Fibroblast of lung (primary cell): ENCODE results near the gene TMEM256. TPM values are rescaled to one million over a fixed set of nuclear protein-coding genes. Genes with fewer than 3 reads are reported as not detected.

Experiments
- DNase-seq, 2 donors: peaks; one replicate each; pipeline versions ENCODE4 v3.0.0 to v3.0.0-alpha.2; 2010; ENCODE audit warnings: low read depth in 2 of 2
- H2AFZ ChIP-seq: 2 replicates; pipeline ENCODE4 v1.5.1; 2012; ENCODE audit warnings: low read length, control low read depth, inconsistent platforms
- H3K27ac ChIP-seq: 2 replicates; pipeline ENCODE4 v1.5.1; 2011; ENCODE audit warnings: low read length, control low read depth; ENCODE audit not compliant: insufficient read depth
- H3K27me3 ChIP-seq: 2 replicates; pipeline ENCODE4 v1.5.1; 2011; ENCODE audit warnings: mild to moderate bottlenecking, low read length; ENCODE audit not compliant: control insufficient read depth, insufficient read depth
- H3K36me3 ChIP-seq: 2 replicates; pipeline ENCODE4 v1.5.1; 2011; ENCODE audit warnings: low read length; ENCODE audit not compliant: control insufficient read depth, insufficient read depth
- H3K4me1 ChIP-seq: 2 replicates; pipeline ENCODE4 v1.5.1; 2011; ENCODE audit warnings: low read length; ENCODE audit not compliant: control insufficient read depth, insufficient read depth; ENCODE audit errors: extremely low read depth
- H3K4me2 ChIP-seq: 2 replicates; pipeline ENCODE4 v1.5.1; 2011; ENCODE audit warnings: low read length, control low read depth; ENCODE audit not compliant: insufficient read depth; ENCODE audit errors: extremely low read depth
- H3K4me3 ChIP-seq, 4 experiments: fragments of 200-600 bp in 1 of 4; sonication (generic) in 1 of 4; replicated peaks in 1 of 4; 2 replicates each; pipeline ENCODE4 v1.5.1; 2011 to 2016; ENCODE audit warnings: low read length in 4 of 4, low read depth in 3 of 4, mild to moderate bottlenecking in 3 of 4, control low read depth in 2 of 4, inconsistent platforms in 1 of 4, mixed read lengths in 1 of 4; ENCODE audit not compliant: insufficient read depth in 1 of 4; ENCODE audit errors: control extremely low read depth in 1 of 4
- H3K79me2 ChIP-seq: 2 replicates; pipeline ENCODE4 v1.5.1; 2012; ENCODE audit warnings: mild to moderate bottlenecking, low read length, inconsistent platforms; ENCODE audit not compliant: control insufficient read depth, insufficient read depth
- H3K9ac ChIP-seq: 2 replicates; pipeline ENCODE4 v1.5.1; 2011; ENCODE audit warnings: mild to moderate bottlenecking, low read length, control low read depth; ENCODE audit not compliant: insufficient read depth
- H3K9me3 ChIP-seq: 2 replicates; pipeline ENCODE4 v1.5.1; 2012; ENCODE audit warnings: low read depth, low read length; ENCODE audit not compliant: control insufficient read depth, insufficient read depth
- H4K20me1 ChIP-seq: 2 replicates; pipeline ENCODE4 v1.5.1; 2011; ENCODE audit warnings: low read length; ENCODE audit not compliant: control insufficient read depth, insufficient read depth; ENCODE audit errors: extremely low read depth
- CTCF ChIP-seq, 2 donors: IDR thresholded peaks in 1 of 2; conservative IDR thresholded peaks in 1 of 2; 1 replicate in 1 of 2; 2 replicates in 1 of 2; pipeline ENCODE4 v1.5.1; 2011 to 2012; ENCODE audit warnings: low read length in 2 of 2, control low read depth in 1 of 2, inconsistent platforms in 1 of 2, low read depth in 1 of 2, mild to moderate bottlenecking in 1 of 2
- EZH2 ChIP-seq: IDR thresholded peaks from 2 replicates; pipeline ENCODE4 v1.5.1; 2012; ENCODE audit warnings: low read length, control low read depth, mild to moderate bottlenecking; ENCODE audit errors: missing control alignments
- polyA plus RNA-seq, 2 donors: library from polyadenylated mRNA; depleted of rRNA in 1 of 2; stranded (reverse) in 1 of 2; unstranded in 1 of 2; fragments of >200 nt; gene quantifications; 2 replicates each; pipeline ENCODE4 v1.2.1, GENCODE V29; 2011 to 2012; ENCODE audit warnings: missing spikeins in 1 of 2
- total RNA-seq: library from RNA; depleted of rRNA; stranded (reverse); fragments of >200 nt; gene quantifications from 2 replicates; pipeline ENCODE4 v1.2.1, GENCODE V29; 2014

Gene TMEM256
- total and polyA plus RNA-seq, 2 donors (not counting 1 experiment from before 2014, with no cell fraction given), result 59.1 to 206 TPM

GRCh38 chr17:7356756-7357155 is 47.1 kb downstream of the TMEM256 start:
- Histone ChIP-seq H3K9ac (no peak overlapping the region), H3K36me3 (no peaks in the 10 kb centered on the region), H3K9me3 (no peaks in the 10 kb centered on the region), H3K27me3 (no peaks in the 10 kb centered on the region), H2AFZ (no peak overlapping the region), H3K4me3 (peak overlapping the region in 1 of 4 experiments; percentile 25), H3K27ac (no peak overlapping the region), H3K79me2 (peaks cover 14% of the 10 kb centered on the region), H3K4me1 (peaks cover 15% of the 10 kb centered on the region), H3K4me2 (no peak overlapping the region), H4K20me1 (no peaks in the 10 kb centered on the region)
- no peak for TF ChIP-seq CTCF (conservative IDR thresholded peaks at IDR 0.05 in 1 of 2, IDR thresholded peaks at IDR 0.05 in 1 of 2; ENCODE audit: low read depth in 1 of 2, low read length in 2 of 2)
- TF ChIP-seq EZH2, result no peak
- DNase-seq, result no peak

GRCh38 chr17:7356072-7356549 is 47.8 kb downstream of the TMEM256 start:
- Histone ChIP-seq H2AFZ (no peak overlapping the region), H3K4me1 (peaks cover 15% of the 10 kb centered on the region), H3K4me2 (no peak overlapping the region), H3K9ac (no peak overlapping the region), H3K79me2 (peaks cover 15% of the 10 kb centered on the region), H4K20me1 (no peaks in the 10 kb centered on the region), H3K27ac (no peak overlapping the region), H3K4me3 (peak overlapping the region in 1 of 4 experiments; percentile 25), H3K9me3 (no peaks in the 10 kb centered on the region), H3K36me3 (no peaks in the 10 kb centered on the region), H3K27me3 (no peaks in the 10 kb centered on the region)
- DNase-seq, result peak; percentile 52 to 63
- TF ChIP-seq EZH2 (no peak), CTCF (conservative IDR thresholded peaks at IDR 0.05 in 1 of 2, IDR thresholded peaks at IDR 0.05 in 1 of 2; ENCODE audit: low read depth in 1 of 2, low read length in 2 of 2) (peak; percentile 62 to 73)

- Histone ChIP-seq H3K4me3 (no peak overlapping the region), H2AFZ (no peak overlapping the region), H3K4me2 (no peak overlapping the region), H3K9ac (no peak overlapping the region), H4K20me1 (no peaks in the 10 kb centered on the region), H3K79me2 (peaks cover 19% of the 10 kb centered on the region), H3K27ac (no peak overlapping the region), H3K4me1 (peaks cover 15% of the 10 kb centered on the region), H3K9me3 (no peaks in the 10 kb centered on the region), H3K27me3 (no peaks in the 10 kb centered on the region), H3K36me3 (no peaks in the 10 kb centered on the region)
- TF ChIP-seq CTCF (conservative IDR thresholded peaks at IDR 0.05 in 1 of 2, IDR thresholded peaks at IDR 0.05 in 1 of 2; ENCODE audit: low read depth in 1 of 2, low read length in 2 of 2) (no peak), EZH2 (no peak)
- DNase-seq, result no peak
Measured at GRCh38 chr17:7355573-7355972, 48.3 kb downstream of the TMEM256 start.
